ENCODE measurements around the gene C9orf50.

The C9orf50 gene

GRCh38 chr9:129629251-129629820 is 8.4 kb upstream of the C9orf50 start:
- no peak for DNase-seq

- no peak for DNase-seq
These were observed 7.8 kb upstream of the C9orf50 start for GRCh38 chr9:129628709-129629108.

GRCh38 chr9:129627556-129628440 is 6.9 kb upstream of the C9orf50 start:
- no peak for DNase-seq

DNA sequence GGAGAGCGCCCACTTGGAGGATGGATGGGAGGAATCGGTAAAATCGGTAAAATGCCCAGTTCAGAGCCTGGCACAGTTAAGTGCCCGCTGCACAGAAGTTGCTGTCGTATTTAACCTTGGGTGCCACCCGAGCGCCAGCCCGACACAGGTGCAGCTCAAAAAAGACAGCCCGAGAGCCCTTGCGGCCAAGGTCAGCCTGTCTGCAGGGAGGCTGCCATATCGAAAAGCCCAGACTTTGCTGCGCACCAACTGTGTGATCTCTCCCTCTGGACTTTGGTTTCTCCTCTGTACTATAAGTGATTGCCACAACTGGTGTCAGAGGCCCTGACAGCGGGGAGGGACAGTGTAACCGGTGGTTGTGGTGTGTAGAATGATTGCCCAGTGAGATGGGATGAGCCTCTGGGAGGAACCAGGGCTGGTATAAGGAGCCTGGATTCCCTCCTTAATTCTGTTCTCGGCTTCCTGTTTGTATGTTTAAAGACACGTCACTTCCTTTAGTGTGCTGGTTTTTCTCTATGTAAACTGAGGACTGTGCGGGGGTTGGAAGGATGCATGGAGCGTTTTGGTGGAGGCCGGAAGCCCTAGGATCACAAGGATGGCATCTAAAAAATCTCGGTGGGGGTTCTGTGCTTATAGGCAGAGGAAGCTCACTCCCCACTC is 5.9 kb upstream of the C9orf50 start:
- DNase-seq: peak; percentile 22 to 23

DNA sequence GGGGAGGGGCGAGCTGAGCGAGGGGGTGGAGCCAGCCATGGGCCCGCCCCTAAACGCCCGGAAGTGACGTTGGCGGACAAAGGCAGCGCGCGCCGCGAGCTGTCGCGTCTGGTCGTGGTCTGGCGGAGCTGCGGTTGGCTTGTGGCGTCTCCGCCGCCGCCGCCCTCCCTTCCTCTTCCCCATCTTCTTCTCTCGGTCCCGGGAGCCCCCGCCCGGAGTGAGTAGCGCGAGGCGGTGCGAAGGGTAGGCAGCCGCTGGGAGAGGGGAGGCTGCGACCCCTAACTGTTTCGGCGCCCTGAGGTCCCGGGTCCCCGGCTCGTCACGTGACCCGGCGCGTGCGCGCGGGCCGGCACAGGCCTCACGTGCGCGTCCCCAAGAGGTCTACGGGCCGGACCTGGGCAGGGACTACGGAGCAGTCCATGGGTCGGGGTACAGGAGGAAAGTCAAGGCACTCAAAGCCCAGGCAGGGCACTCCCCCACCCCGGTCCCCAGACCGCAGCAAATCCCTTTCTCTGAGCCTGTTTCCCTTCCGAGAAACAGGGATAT is 5.3 kb upstream of the C9orf50 start, which contains the start of gene NTMT1:
Gene NTMT1 (plus strand): TSS at position 85 of the 546 bp plus-strand sequence. CDS start 6,541 bp downstream, outside the sequence.
- peak; percentile 89 for DNase-seq

DNA sequence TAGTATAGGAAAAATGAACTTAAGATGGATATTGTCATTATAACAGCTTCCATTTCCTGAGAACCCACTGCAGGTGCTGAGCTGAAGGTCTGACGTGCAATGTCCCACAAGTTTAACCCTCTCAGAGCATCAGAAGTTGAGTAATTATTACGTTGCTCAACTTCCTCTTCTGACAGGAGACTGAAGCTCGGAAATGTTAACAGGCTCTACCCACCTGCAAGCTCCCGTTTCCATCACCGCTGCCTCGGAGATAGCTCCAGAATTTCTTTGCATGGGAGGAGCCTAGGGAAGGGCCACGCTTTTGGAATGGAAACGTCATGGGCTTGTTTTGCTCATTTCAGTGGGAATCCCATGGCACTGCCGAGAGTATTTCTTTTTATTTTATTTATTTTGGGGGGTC is 4.0 kb upstream of the C9orf50 start:
- no peak for DNase-seq

GRCh38 chr9:129624168-129624759 is 3.4 kb upstream of the C9orf50 start:
- peak; percentile 61 to 70 for DNase-seq

GRCh38 chr9:129623331-129623730 is 2.4 kb upstream of the C9orf50 start:
- DNase-seq: no peak

- DNase-seq: no peak
These were observed 873 bp downstream of the C9orf50 start for GRCh38 chr9:129619787-129620668.

GRCh38 chr9:129617167-129617566 is 3.7 kb downstream of the C9orf50 start:
- no peak for DNase-seq

DNA sequence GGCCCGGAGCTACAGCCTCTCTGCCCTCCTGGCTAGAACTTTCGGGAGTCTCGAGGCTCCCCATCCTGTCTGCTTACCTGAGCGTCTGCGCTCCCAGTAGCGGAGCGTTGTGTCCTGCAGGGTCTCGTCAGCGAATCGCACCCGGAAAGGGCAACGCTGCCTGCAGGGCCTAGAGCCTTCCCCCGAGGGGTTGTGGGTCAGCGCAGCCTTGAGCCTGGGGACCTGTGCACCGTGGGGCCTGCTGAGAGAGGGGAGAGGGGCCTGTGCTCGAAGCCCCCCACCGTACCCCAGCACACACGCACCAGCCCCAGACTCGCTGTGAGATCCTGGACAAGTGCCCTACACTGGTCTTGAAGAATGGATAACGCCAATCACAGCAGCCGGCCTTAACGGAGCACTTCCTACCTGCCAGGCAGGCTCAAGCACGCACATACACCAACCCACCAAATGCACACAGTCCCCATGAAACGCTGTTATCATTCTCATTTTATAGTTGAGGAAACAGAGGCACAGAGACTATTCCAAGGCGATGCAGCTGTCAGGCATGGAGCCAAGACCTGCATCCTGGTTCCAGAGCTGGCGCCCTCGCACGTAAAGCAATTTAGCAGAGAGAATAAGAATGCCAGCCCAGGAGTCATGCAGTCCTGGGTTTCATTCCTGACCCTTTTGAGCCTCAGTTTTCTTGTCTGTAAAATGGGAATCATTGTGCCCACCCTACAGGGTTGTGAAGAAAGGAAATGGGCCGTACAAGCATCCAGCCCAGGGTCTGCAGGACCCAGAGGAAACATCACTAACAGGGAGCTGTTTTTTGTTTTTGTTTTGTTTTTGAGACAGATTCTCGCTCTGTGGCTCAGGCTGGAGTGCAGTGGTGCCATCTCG is 5.3 kb downstream of the C9orf50 start:
- no peak for DNase-seq

DNA sequence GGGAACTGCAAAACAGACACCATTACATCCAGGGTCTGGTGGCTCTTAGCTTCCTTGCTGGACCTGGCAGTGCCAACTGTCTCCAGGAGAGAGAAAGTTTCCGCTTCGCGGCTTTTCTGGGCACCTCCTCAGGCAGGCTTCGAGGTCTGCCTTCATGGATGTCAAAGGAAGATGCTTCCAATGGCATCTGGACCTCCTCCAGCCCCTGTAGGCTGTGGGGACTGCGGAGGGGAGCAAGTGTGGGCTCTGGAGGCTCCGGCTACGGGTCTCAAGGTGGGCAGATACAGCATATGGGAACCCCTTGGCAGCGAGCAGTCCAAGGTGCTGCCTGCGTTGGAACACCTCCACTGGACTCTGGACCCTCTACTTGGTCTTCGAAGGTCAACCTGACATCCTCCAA is 6.0 kb downstream of the C9orf50 start:
- no peak for DNase-seq

DNA sequence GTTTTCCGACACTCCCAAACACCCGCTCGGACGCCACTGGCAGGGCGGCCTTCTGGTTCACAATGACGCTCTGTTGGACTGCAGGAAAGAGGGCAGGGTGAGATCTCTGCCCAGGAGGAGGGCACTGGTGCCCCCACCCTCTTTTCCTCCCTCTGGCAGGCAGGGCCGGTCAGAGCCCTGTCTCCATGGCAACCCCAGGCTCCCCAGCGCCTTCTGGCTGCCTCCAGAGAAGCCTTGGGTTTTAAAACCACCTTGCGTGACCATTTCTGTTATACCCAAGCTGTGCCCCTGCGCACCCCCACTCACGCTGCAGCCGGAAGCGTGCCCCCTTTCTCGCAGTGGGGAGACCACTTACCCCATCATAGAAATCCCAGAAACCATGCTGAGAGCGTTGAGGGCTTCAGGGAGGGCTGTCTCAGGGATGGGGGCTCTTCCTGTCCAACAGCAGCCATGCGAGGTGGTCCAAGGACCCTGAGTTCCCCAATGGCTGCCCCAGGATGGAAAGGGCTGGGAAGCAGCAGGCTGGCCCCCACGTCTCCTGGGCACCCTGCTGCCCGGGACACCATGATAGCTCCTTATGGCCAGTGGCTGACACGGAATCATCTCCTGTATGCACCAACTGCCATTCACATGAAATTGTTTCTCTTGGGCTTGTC is 7.3 kb downstream of the C9orf50 start:
- DNase-seq: no peak

DNA sequence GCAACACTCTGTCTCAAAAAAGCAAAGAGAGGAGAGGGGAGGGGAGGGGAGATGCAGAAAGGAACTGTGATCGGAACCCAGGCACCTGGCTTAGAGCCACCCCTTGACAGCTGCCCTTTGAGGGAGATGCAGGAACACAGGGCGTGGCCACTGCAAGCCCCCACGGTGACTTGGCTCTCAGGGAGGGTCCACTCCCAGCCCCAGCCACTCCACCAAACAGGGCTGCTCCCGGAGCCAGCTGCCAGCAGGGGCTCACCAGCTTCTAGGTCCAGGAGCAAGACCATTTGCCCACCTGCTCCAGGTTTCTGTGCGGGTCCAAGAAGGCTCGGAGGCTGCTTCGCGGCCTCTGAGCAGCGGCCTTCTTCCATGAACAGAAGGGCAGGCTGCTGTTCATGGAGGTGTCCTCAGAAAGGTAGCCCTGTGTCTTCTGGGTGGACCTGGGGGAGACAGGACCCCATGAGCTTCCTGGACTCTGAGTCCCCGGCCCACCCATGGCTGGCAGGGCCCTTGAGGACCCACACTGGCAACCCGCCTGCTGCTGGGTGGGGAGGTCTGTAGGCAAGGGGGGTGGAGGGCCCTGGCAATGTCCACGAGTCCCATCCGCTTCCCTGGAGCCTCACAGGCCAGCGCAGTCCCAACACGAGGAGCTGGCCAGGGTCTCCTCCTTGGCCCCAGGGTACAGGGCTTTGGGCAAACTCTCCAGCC is 7.9 kb downstream of the C9orf50 start:
- DNase-seq: no peak

GRCh38 chr9:129612123-129612522 is 8.8 kb downstream of the C9orf50 start:
- no peak for DNase-seq

DNA sequence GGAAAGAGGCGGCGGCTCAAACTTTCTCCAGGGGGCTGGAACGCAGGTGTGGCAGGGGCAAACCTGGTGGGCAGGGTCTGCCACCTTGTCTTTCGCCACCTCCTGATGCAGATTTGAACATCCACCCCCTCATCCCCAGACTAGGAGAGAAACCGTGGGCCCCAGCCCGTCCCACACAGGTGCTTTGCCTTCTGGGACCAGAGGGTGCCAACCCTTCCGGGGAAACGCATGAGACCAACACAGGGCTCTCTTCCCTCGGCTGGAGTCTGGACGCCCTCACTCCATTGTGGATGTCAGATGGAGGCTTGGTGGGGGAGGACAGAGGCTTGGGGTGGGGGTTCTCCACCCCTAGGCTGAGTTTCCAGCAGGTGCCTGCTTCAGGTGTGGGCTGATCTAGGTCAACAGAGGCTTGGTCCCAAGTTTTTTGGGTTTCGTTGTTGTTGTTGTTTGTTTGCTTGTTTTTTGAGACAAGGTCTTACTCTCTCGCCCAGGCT is 9.5 kb downstream of the C9orf50 start:
- no peak for DNase-seq

GRCh38 chr9:129610473-129611306 is 10.2 kb downstream of the C9orf50 start:
- peak; percentile 72 to 73 for DNase-seq

GRCh38 chr9:129610213-129610472 is 10.8 kb downstream of the C9orf50 start:
- DNase-seq: no peak

Measured in activated CD4-positive, alpha-beta T cell treated with anti-CD3 and anti-CD28 coated beads for 4 hours (primary cell).